A549 (cell line): ENCODE data around the gene RNF133. TPM values are rescaled to one million over a fixed set of nuclear protein-coding genes. Genes with fewer than 3 reads are reported as not detected.

Experiments
- ATAC-seq, 2 experiments: fragments of 200-7000 bp in 1 of 2; fragments of >200 bp in 1 of 2; cut with Nextera tagmentation in 1 of 2; cut with Tn5 transposase in 1 of 2; 3 replicates each; pipeline versions ENCODE4 v1.8.0 to v1.9.1; 2018 to 2020; ENCODE audit warnings: mild to moderate bottlenecking in 1 of 2, moderate library complexity in 1 of 2
- CTCF ChIA-PET: fragments of 300-600 bp; sonication (Branson Sonifier 250); formaldehyde crosslinking; extraction: SDS; loops from one replicate; lab custom pipeline; 2021; ENCODE audit warnings: antibody characterized with exemption, inconsistent platforms; lab: Yijun Ruan, JAX
- POLR2A ChIA-PET: fragments of 350-600 bp; formaldehyde crosslinking; extraction: SDS; loops from one replicate; lab custom pipeline; 2021; ENCODE audit warnings: antibody characterized with exemption, inconsistent platforms; lab: Yijun Ruan, JAX
- DNase-seq, 2 experiments: peaks; one replicate each; pipeline versions ENCODE4 v3.0.0 to v3.0.0-alpha.2; 2011 to 2016; ENCODE audit warnings: low read depth in 1 of 2, low spot score in 1 of 2
- FAIRE-seq: peaks from 2 replicates; lab custom pipeline; 2011; peaks lifted over from hg19 to GRCh38; lab: Jason Lieb, UNC
- H3K27ac ChIP-seq, 2 experiments: fragments of >200 bp; sonication (Bioruptor Twin); formaldehyde crosslinking; 3 replicates each; pipeline ENCODE4 v1.5.1; 2016 to 2017
- H3K4me1 ChIP-seq: fragments of >200 bp; sonication (Bioruptor Twin); formaldehyde crosslinking; 3 replicates; pipeline ENCODE4 v1.6.1; 2016
- H3K4me2 ChIP-seq: fragments of >200 bp; sonication (Bioruptor Twin); formaldehyde crosslinking; 3 replicates; pipeline ENCODE4 v1.6.1; 2016
- H3K4me3 ChIP-seq: fragments of >200 bp; sonication (Bioruptor Twin); formaldehyde crosslinking; 3 replicates; pipeline ENCODE4 v1.5.1; 2016
- H3K9me3 ChIP-seq: fragments of >200 bp; sonication (Bioruptor Twin); formaldehyde crosslinking; 3 replicates; pipeline ENCODE4 v1.6.1; 2016
- ATOH8 ChIP-seq: fragments of 250-450 bp; sonication (Bioruptor Pico); IDR thresholded peaks from 2 replicates; pipeline ENCODE4 v1.5.0; 2020; ENCODE audit warnings: low read depth, mild to moderate bottlenecking, moderate library complexity
- CBX8 ChIP-seq: fragments of 200-600 bp; sonication (generic); IDR thresholded peaks from 2 replicates; pipeline ENCODE4 v1.6.1; 2016
- E2F6 ChIP-seq: IDR thresholded peaks from 2 replicates; pipeline ENCODE4 v1.6.1; 2012; ENCODE audit warnings: low read depth, borderline replicate concordance
- EHF ChIP-seq: fragments of 250-450 bp; sonication (Bioruptor Pico); IDR thresholded peaks from 2 replicates; pipeline ENCODE4 v1.5.0; 2020; ENCODE audit warnings: mild to moderate bottlenecking
- ELK1 ChIP-seq: fragments of 150-350 bp; IDR thresholded peaks from 2 replicates; pipeline ENCODE4 v1.6.1; 2014; ENCODE audit warnings: low read depth, mild to moderate bottlenecking, low read length
- ESRRA ChIP-seq: fragments of 150-350 bp; IDR thresholded peaks from 2 replicates; pipeline ENCODE4 v1.6.1; 2014; ENCODE audit warnings: mild to moderate bottlenecking, low read length, borderline replicate concordance
- FOSB ChIP-seq: fragments of 250-450 bp; sonication (Bioruptor Pico); IDR thresholded peaks from 2 replicates; pipeline ENCODE4 v1.5.0; 2020; ENCODE audit warnings: mild to moderate bottlenecking, moderate library complexity
- FOSL2 ChIP-seq, 2 experiments: fragments of 450-650 bp in 1 of 2; fragments of >200 bp in 1 of 2; sonication (Bioruptor Twin) in 1 of 2; formaldehyde crosslinking; IDR thresholded peaks; 2 replicates each; pipeline versions ENCODE4 v1.5.0 to v1.6.1; 2016 to 2020; ENCODE audit warnings: mild to moderate bottlenecking in 1 of 2, moderate library complexity in 1 of 2
- GATA3 ChIP-seq: IDR thresholded peaks from 2 replicates; pipeline ENCODE4 v1.6.1; 2012; ENCODE audit warnings: borderline replicate concordance
- HES2 ChIP-seq: fragments of >200 bp; sonication (Bioruptor Twin); formaldehyde crosslinking; IDR thresholded peaks from 2 replicates; pipeline ENCODE4 v1.6.1; 2016
- HEYL ChIP-seq: fragments of 250-450 bp; sonication (Bioruptor Pico); IDR thresholded peaks from 2 replicates; pipeline ENCODE4 v1.8.0; 2021; ENCODE audit warnings: mild to moderate bottlenecking, moderate library complexity
- HMGXB4 ChIP-seq: fragments of 250-450 bp; sonication (Bioruptor Pico); IDR thresholded peaks from 2 replicates; pipeline ENCODE4 v1.5.0; 2021; ENCODE audit warnings: mild to moderate bottlenecking, moderate library complexity, borderline replicate concordance
- HOXA7 ChIP-seq: fragments of 250-450 bp; sonication (Bioruptor Pico); IDR thresholded peaks from 2 replicates; pipeline ENCODE4 v1.5.0; 2020; ENCODE audit warnings: mild to moderate bottlenecking, moderate library complexity
- JUN ChIP-seq, 2 experiments: fragments of >200 bp; sonication (Bioruptor Twin); formaldehyde crosslinking; IDR thresholded peaks; 2 replicates in 1 of 2; 3 replicates in 1 of 2; pipeline ENCODE4 v1.6.1; 2016 to 2017
- KDM1A ChIP-seq: fragments of 200-600 bp; sonication (generic); IDR thresholded peaks from 2 replicates; pipeline ENCODE4 v1.6.1; 2016; ENCODE audit warnings: low read depth, mild to moderate bottlenecking
- MAX ChIP-seq: IDR thresholded peaks from 2 replicates; pipeline ENCODE4 v1.6.1; 2012
- MYC ChIP-seq: IDR thresholded peaks from 2 replicates; pipeline ENCODE4 v1.6.1; 2012; ENCODE audit warnings: mild to moderate bottlenecking, inconsistent platforms, low read length, improper control_type of control experiment, borderline replicate concordance
- PHF8 ChIP-seq: fragments of 200-600 bp; sonication (generic); IDR thresholded peaks from 2 replicates; pipeline ENCODE4 v1.6.1; 2016; ENCODE audit warnings: low read depth, mild to moderate bottlenecking, antibody characterized with exemption, moderate library complexity, borderline replicate concordance
- POLR2AphosphoS2 ChIP-seq: conservative IDR thresholded peaks from 2 replicates; pipeline ENCODE4 v1.6.1; 2012; ENCODE audit warnings: low read length, improper control_type of control experiment, inconsistent platforms
- SMC3 ChIP-seq: fragments of >200 bp; sonication (Bioruptor Twin); formaldehyde crosslinking; IDR thresholded peaks from 3 replicates; pipeline ENCODE4 v1.6.1; 2018; ENCODE audit warnings: inconsistent platforms
- ZC3H11A ChIP-seq: fragments of 450-650 bp; IDR thresholded peaks from 2 replicates; pipeline ENCODE4 v1.6.1; 2014; ENCODE audit warnings: antibody characterized with exemption, mild to moderate bottlenecking
- ZFP36 ChIP-seq: fragments of 450-650 bp; IDR thresholded peaks from 2 replicates; pipeline ENCODE4 v1.6.1; 2014; ENCODE audit warnings: borderline replicate concordance; ENCODE audit not compliant: partially characterized antibody
- ZNF302 ChIP-seq: fragments of 250-450 bp; sonication (Bioruptor Pico); IDR thresholded peaks from 2 replicates; pipeline ENCODE4 v1.9.0; 2021; ENCODE audit warnings: inconsistent platforms, mild to moderate bottlenecking, moderate library complexity
- WGBS: methylation state at CpG from one replicate; pipeline ENCODE4 v1.1.6; 2017; ENCODE audit errors: missing lambda C conversion rate; 5-methylcytosine and 5-hydroxymethylcytosine counted together
- polyA plus RNA-seq, 4 experiments: library from polyadenylated mRNA; depleted of rRNA in 3 of 4; stranded (reverse); fragments of >200 nt; fragmentation: RNase III in 1 of 4; extraction: RNeasy Plus Mini Kit Qiagen cat#74134 plus additional on column Dnase treatment in 1 of 4; gene quantifications; 2 replicates in 3 of 4; 3 replicates in 1 of 4; pipeline ENCODE4 v1.2.3, GENCODE V29; 2011 to 2017

The RNF133 gene
- polyA plus RNA-seq, 2 of the 4 experiments (the other 2 are of a cell fraction): not detected

- FAIRE-seq: no peak
- Histone ChIP-seq H3K27ac (no peak overlapping the region), H3K4me3 (no peak overlapping the region), H3K9me3 (no peaks in the 10 kb centered on the region), H3K4me1 (no peaks in the 10 kb centered on the region), H3K4me2 (no peak overlapping the region)
- no peak for TF ChIP-seq HMGXB4 (CRISPR knock-in tag)
- no peak for TF ChIP-seq ATOH8 (CRISPR knock-in tag)
- no peak for TF ChIP-seq FOSL2 (IDR thresholded peaks at IDR 0.05)
- TF ChIP-seq FOSL2 (CRISPR knock-in tag; IDR thresholded peaks at IDR 0.05): no peak
- TF ChIP-seq HOXA7 (CRISPR knock-in tag): no peak
- WGBS: 18% methylated on average over 2 of the region's 2 CpGs
- ChIA-PET CTCF (no interaction called here), POLR2A (no interaction called here)
- ATAC-seq: no peak
- no peak for DNase-seq
These were observed 22.5 kb downstream of the RNF133 start for GRCh38 chr7:122676466-122676865.

GRCh38 chr7:122675621-122676020, 23.3 kb downstream of the RNF133 start:
- H3K27ac ChIP-seq: no peak overlapping the region
- H3K4me2 ChIP-seq: no peak overlapping the region
- no peak overlapping the region for H3K4me3 ChIP-seq
- ChIA-PET CTCF (no interaction called here), POLR2A (no interaction called here)
- H3K9me3 ChIP-seq: no peaks in the 10 kb centered on the region
- TF ChIP-seq ZC3H11A: no peak
- TF ChIP-seq FOSB (CRISPR knock-in tag): no peak
- TF ChIP-seq SMC3: no peak
- no peak for TF ChIP-seq EHF (CRISPR knock-in tag)
- TF ChIP-seq MAX: no peak
- no peak for TF ChIP-seq POLR2AphosphoS2
- TF ChIP-seq KDM1A: no peak
- TF ChIP-seq ESRRA: no peak
- no peak for TF ChIP-seq HEYL
- no peak for TF ChIP-seq CBX8
- TF ChIP-seq GATA3: no peak
- no peak for TF ChIP-seq PHF8
- no peak for TF ChIP-seq ELK1
- TF ChIP-seq ZNF302 (CRISPR knock-in tag): no peak
- no peak for TF ChIP-seq MYC
- no peak for TF ChIP-seq JUN (IDR thresholded peaks at IDR 0.05)
- no peak for TF ChIP-seq ZFP36
- TF ChIP-seq HES2: no peak
- TF ChIP-seq E2F6: no peak
- 19% methylated on average over 7 of the region's 7 CpGs for WGBS
- FAIRE-seq (no peak), ATAC-seq (no peak), DNase-seq (no peak)
- no peaks in the 10 kb centered on the region for H3K4me1 ChIP-seq
